Measurements from ENCODE around the gene RAC3. TPM values are rescaled to one million over a fixed set of nuclear protein-coding genes. Genes with fewer than 3 reads are reported as not detected.
A peak's percentile ranks its signal among the peaks of the same experiment; 100 is the strongest.

RAC3 gene
- total and polyA plus RNA-seq, 9 of the 15 experiments (the other 6 are each of a cell fraction or from before 2014, with no cell fraction given) = 0.23 to 292 (median 118) TPM

DNA sequence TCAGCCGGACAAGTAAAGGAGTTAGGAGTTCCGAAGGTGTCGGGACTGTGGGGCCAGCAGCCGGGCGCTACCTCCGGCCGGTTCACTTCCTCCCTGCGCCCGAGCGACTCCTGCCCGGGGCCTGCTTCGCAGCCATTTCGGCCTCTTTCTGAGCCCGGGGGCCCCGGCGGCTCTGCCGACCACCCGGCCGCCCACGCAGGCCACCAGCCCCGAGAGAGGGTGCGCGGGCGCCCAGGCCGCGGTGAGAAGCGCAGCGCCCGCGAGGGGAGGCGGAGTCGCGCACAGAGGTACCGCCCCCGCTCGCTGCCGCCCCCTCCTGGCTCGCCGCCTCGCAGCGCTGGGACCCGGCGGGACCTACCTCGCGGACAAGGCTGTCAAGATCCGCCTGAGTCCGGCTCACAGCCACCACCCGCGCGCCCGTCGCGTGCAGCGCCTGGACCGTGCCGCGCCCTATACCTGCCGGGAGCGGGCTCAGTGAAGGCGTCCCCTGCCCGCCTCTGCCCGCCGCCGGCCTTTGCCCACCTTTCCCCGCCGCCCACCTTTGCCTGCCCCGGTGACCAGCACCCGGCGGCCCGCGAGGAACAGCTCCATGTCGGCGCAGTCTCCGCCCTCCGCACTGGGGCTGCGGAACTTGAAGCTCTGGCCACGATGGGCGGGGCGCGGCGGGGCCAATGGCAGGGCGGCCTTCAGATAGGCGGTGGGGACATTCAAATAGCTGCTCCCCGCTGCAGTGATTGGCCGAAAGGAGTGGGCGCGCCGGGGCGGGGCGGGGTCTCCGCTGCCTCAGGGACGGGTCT lies 5.8 kb downstream of the RAC3 start, which contains the start of gene DCXR (continued):
- TF ChIP-seq, protein P1, sequence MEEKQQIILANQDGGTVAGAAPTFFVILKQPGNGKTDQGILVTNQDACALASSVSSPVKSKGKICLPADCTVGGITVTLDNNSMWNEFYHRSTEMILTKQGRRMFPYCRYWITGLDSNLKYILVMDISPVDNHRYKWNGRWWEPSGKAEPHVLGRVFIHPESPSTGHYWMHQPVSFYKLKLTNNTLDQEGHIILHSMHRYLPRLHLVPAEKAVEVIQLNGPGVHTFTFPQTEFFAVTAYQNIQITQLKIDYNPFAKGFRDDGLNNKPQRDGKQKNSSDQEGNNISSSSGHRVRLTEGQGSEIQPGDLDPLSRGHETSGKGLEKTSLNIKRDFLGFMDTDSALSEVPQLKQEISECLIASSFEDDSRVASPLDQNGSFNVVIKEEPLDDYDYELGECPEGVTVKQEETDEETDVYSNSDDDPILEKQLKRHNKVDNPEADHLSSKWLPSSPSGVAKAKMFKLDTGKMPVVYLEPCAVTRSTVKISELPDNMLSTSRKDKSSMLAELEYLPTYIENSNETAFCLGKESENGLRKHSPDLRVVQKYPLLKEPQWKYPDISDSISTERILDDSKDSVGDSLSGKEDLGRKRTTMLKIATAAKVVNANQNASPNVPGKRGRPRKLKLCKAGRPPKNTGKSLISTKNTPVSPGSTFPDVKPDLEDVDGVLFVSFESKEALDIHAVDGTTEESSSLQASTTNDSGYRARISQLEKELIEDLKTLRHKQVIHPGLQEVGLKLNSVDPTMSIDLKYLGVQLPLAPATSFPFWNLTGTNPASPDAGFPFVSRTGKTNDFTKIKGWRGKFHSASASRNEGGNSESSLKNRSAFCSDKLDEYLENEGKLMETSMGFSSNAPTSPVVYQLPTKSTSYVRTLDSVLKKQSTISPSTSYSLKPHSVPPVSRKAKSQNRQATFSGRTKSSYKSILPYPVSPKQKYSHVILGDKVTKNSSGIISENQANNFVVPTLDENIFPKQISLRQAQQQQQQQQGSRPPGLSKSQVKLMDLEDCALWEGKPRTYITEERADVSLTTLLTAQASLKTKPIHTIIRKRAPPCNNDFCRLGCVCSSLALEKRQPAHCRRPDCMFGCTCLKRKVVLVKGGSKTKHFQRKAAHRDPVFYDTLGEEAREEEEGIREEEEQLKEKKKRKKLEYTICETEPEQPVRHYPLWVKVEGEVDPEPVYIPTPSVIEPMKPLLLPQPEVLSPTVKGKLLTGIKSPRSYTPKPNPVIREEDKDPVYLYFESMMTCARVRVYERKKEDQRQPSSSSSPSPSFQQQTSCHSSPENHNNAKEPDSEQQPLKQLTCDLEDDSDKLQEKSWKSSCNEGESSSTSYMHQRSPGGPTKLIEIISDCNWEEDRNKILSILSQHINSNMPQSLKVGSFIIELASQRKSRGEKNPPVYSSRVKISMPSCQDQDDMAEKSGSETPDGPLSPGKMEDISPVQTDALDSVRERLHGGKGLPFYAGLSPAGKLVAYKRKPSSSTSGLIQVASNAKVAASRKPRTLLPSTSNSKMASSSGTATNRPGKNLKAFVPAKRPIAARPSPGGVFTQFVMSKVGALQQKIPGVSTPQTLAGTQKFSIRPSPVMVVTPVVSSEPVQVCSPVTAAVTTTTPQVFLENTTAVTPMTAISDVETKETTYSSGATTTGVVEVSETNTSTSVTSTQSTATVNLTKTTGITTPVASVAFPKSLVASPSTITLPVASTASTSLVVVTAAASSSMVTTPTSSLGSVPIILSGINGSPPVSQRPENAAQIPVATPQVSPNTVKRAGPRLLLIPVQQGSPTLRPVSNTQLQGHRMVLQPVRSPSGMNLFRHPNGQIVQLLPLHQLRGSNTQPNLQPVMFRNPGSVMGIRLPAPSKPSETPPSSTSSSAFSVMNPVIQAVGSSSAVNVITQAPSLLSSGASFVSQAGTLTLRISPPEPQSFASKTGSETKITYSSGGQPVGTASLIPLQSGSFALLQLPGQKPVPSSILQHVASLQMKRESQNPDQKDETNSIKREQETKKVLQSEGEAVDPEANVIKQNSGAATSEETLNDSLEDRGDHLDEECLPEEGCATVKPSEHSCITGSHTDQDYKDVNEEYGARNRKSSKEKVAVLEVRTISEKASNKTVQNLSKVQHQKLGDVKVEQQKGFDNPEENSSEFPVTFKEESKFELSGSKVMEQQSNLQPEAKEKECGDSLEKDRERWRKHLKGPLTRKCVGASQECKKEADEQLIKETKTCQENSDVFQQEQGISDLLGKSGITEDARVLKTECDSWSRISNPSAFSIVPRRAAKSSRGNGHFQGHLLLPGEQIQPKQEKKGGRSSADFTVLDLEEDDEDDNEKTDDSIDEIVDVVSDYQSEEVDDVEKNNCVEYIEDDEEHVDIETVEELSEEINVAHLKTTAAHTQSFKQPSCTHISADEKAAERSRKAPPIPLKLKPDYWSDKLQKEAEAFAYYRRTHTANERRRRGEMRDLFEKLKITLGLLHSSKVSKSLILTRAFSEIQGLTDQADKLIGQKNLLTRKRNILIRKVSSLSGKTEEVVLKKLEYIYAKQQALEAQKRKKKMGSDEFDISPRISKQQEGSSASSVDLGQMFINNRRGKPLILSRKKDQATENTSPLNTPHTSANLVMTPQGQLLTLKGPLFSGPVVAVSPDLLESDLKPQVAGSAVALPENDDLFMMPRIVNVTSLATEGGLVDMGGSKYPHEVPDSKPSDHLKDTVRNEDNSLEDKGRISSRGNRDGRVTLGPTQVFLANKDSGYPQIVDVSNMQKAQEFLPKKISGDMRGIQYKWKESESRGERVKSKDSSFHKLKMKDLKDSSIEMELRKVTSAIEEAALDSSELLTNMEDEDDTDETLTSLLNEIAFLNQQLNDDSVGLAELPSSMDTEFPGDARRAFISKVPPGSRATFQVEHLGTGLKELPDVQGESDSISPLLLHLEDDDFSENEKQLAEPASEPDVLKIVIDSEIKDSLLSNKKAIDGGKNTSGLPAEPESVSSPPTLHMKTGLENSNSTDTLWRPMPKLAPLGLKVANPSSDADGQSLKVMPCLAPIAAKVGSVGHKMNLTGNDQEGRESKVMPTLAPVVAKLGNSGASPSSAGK (IDR thresholded peaks at IDR 0.05) = peak; percentile 80
- TF ChIP-seq HCFC1 (IDR thresholded peaks at IDR 0.05; ENCODE audit: low read depth, low read length) (peak; percentile 18; the same call in 1 of the 2 replicates), GATAD2A (IDR thresholded peaks at IDR 0.05) (peak; percentile 83; the same call in 1 of the 2 replicates), RFX5 (IDR thresholded peaks at IDR 0.05; ENCODE audit: low read depth, low read length) (no peak), ATF7 (IDR thresholded peaks at IDR 0.05) (peak; percentile 84), ZBTB26 (CRISPR knock-in tag; IDR thresholded peaks at IDR 0.05) (peak; percentile 35; the same call in 1 of the 2 replicates), TARDBP (IDR thresholded peaks at IDR 0.05) (peak; percentile 79; the same call in 1 of the 2 replicates), SIN3A (IDR thresholded peaks at IDR 0.05; ENCODE audit: borderline replicate concordance in 2 of 2, control insufficient read depth in 1 of 2, low read depth in 2 of 2, low read length in 2 of 2) (peak in 1 of 2 experiments; percentile 77; a peak in 2 of 4 replicates), ETV5 (CRISPR knock-in tag; IDR thresholded peaks at IDR 0.05; ENCODE audit: low read depth) (0 out of 2 replicates have a peak, but pooled peaks have one; percentile 54), AFF4 (CRISPR knock-in tag; IDR thresholded peaks at IDR 0.05) (peak; percentile 94)

Measured in K562 (cell line).